ENCODE results near the gene MSH5. TPM values are rescaled to one million over a fixed set of nuclear protein-coding genes. Genes with fewer than 3 reads are reported as not detected.

MSH5 gene
- polyA plus RNA-seq, 1 donor (not counting 4 experiments of a cell fraction or from before 2014, with no cell fraction given) = 14.8 TPM

- dilution Hi-C loops (cut with MboI; ENCODE audit: extremely low pct_ligation_motif_present, low sequenced_read_pairs) = no loop called here
- H2AFZ ChIP-seq (ENCODE audit: control insufficient read depth, low read length) = peak overlapping the region; percentile 62
- H3K4me2 ChIP-seq (ENCODE audit: control insufficient read depth, extremely low read depth, insufficient read depth, low read depth, low read length) = peak overlapping the region; percentile 69
- FAIRE-seq = no peak
- no peaks in the 10 kb centered on the region for H3K27me3 ChIP-seq (ENCODE audit: control insufficient read depth, extremely low read depth, insufficient read depth, low read length)
- no peak for DNase-seq (ENCODE audit: low read depth, low spot score)
- no peaks in the 10 kb centered on the region for H3K79me2 ChIP-seq (ENCODE audit: control insufficient read depth, insufficient read depth, low read length)
- H3K9ac ChIP-seq (ENCODE audit: control insufficient read depth, extremely low read depth, insufficient read depth, low read length) = no peak overlapping the region
- H3K36me3 ChIP-seq (ENCODE audit: control insufficient read depth in 2 of 2, extremely low read depth in 1 of 2, insufficient read depth in 2 of 2, low read length in 2 of 2) = no peaks in the 10 kb centered on the region
- H4K20me1 ChIP-seq (ENCODE audit: control insufficient read depth, extremely low read depth, insufficient read depth, low read length) = no peaks in the 10 kb centered on the region
- no peaks in the 10 kb centered on the region for H3K9me3 ChIP-seq (ENCODE audit: control insufficient read depth, low read depth, low read length)
- H3K27ac ChIP-seq (ENCODE audit: control insufficient read depth, insufficient read depth, low read length) = no peak overlapping the region
- no peaks in the 10 kb centered on the region for H3K9me1 ChIP-seq (ENCODE audit: control insufficient read depth, extremely low read depth, insufficient read depth, low read length)
- H3K4me3 ChIP-seq (ENCODE audit: control insufficient read depth in 2 of 3, extremely low read depth in 1 of 3, insufficient read depth in 2 of 3, low read depth in 1 of 3, low read length in 3 of 3) = no peak overlapping the region
- H3K4me1 ChIP-seq (ENCODE audit: control insufficient read depth, extremely low read depth, insufficient read depth, low read length) = peaks cover 20% of the 10 kb centered on the region
- TF ChIP-seq, protein P1, sequence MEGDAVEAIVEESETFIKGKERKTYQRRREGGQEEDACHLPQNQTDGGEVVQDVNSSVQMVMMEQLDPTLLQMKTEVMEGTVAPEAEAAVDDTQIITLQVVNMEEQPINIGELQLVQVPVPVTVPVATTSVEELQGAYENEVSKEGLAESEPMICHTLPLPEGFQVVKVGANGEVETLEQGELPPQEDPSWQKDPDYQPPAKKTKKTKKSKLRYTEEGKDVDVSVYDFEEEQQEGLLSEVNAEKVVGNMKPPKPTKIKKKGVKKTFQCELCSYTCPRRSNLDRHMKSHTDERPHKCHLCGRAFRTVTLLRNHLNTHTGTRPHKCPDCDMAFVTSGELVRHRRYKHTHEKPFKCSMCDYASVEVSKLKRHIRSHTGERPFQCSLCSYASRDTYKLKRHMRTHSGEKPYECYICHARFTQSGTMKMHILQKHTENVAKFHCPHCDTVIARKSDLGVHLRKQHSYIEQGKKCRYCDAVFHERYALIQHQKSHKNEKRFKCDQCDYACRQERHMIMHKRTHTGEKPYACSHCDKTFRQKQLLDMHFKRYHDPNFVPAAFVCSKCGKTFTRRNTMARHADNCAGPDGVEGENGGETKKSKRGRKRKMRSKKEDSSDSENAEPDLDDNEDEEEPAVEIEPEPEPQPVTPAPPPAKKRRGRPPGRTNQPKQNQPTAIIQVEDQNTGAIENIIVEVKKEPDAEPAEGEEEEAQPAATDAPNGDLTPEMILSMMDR (optimal IDR thresholded peaks at IDR 0.05 in 1 of 3, IDR thresholded peaks at IDR 0.05 in 1 of 3, conservative IDR thresholded peaks at IDR 0.05 in 1 of 3; ENCODE audit: extremely low read depth in 1 of 3, insufficient read depth in 2 of 3, low read length in 3 of 3) = no peak
- TF ChIP-seq EZH2 (IDR thresholded peaks at IDR 0.05; ENCODE audit: low read length) = no peak
Measured at GRCh38 chr6:31710523-31711219, 29.1 kb upstream of the MSH5 start.

GRCh38 chr6:31711233-31711632, 28.6 kb upstream of the MSH5 start:
- Histone ChIP-seq H3K4me2 (ENCODE audit: control insufficient read depth, extremely low read depth, insufficient read depth, low read depth, low read length) (peak overlapping the region; percentile 69), H3K27ac (ENCODE audit: control insufficient read depth, insufficient read depth, low read length) (no peak overlapping the region), H3K36me3 (ENCODE audit: control insufficient read depth in 2 of 2, extremely low read depth in 1 of 2, insufficient read depth in 2 of 2, low read length in 2 of 2) (no peaks in the 10 kb centered on the region), H3K9me1 (ENCODE audit: control insufficient read depth, extremely low read depth, insufficient read depth, low read length) (no peaks in the 10 kb centered on the region), H3K9ac (ENCODE audit: control insufficient read depth, extremely low read depth, insufficient read depth, low read length) (no peak overlapping the region), H2AFZ (ENCODE audit: control insufficient read depth, low read length) (peak overlapping the region; percentile 62), H3K9me3 (ENCODE audit: control insufficient read depth, low read depth, low read length) (no peaks in the 10 kb centered on the region), H3K4me3 (ENCODE audit: control insufficient read depth in 2 of 3, extremely low read depth in 1 of 3, insufficient read depth in 2 of 3, low read depth in 1 of 3, low read length in 3 of 3) (peak overlapping the region in 1 of 3 experiments; percentile 7), H3K27me3 (ENCODE audit: control insufficient read depth, extremely low read depth, insufficient read depth, low read length) (no peaks in the 10 kb centered on the region), H3K4me1 (ENCODE audit: control insufficient read depth, extremely low read depth, insufficient read depth, low read length) (peaks cover 20% of the 10 kb centered on the region), H3K79me2 (ENCODE audit: control insufficient read depth, insufficient read depth, low read length) (no peaks in the 10 kb centered on the region), H4K20me1 (ENCODE audit: control insufficient read depth, extremely low read depth, insufficient read depth, low read length) (no peaks in the 10 kb centered on the region)
- FAIRE-seq (peak; percentile 69), DNase-seq (ENCODE audit: low read depth, low spot score) (no peak)
- dilution Hi-C loops (cut with MboI; ENCODE audit: extremely low pct_ligation_motif_present, low sequenced_read_pairs) = no loop called here
- no peak for TF ChIP-seq EZH2 (IDR thresholded peaks at IDR 0.05; ENCODE audit: low read length)
- TF ChIP-seq, protein P1 (optimal IDR thresholded peaks at IDR 0.05 in 1 of 3, IDR thresholded peaks at IDR 0.05 in 1 of 3, conservative IDR thresholded peaks at IDR 0.05 in 1 of 3; ENCODE audit: extremely low read depth in 1 of 3, insufficient read depth in 2 of 3, low read length in 3 of 3) = no peak

Measured in keratinocyte (primary cell).